NCI-H1694 treated with DMSO at 0.1 percent for 48 hours (cell line): ENCODE results near the gene CCDC178.
"Not testable (repeated sequence)": the region's sequence is repeated elsewhere in the genome, so short reads cannot be mapped to it uniquely, and the experiment has no call there.

Experiments
- DNase-seq: peaks from one replicate; lab custom pipeline; 2025; lab: John Stamatoyannopoulos, UW

CCDC178 gene

GRCh38 chr18:33210575-33211189 lies 229.8 kb downstream of the CCDC178 start:
- peak; percentile 59 for DNase-seq

GRCh38 chr18:33205777-33206176 lies 234.7 kb downstream of the CCDC178 start:
- no peak for DNase-seq

- DNase-seq: no peak
These were observed 239.0 kb downstream of the CCDC178 start for GRCh38 chr18:33201509-33201926.

- DNase-seq: no peak
These were observed 244.7 kb downstream of the CCDC178 start for GRCh38 chr18:33195795-33196194.

- no peak for DNase-seq
These were observed 245.7 kb downstream of the CCDC178 start for GRCh38 chr18:33194793-33195192.

- DNase-seq: no peak
These were observed 255.6 kb downstream of the CCDC178 start for GRCh38 chr18:33184958-33185357.

- DNase-seq: no peak
These were observed 256.3 kb downstream of the CCDC178 start for GRCh38 chr18:33184175-33184574.

GRCh38 chr18:33183136-33183535 lies 257.4 kb downstream of the CCDC178 start:
- DNase-seq: no peak

- DNase-seq: no peak
These were observed 259.5 kb downstream of the CCDC178 start for GRCh38 chr18:33181016-33181415.

- DNase-seq: no peak
These were observed 271.3 kb downstream of the CCDC178 start for GRCh38 chr18:33169218-33169617.

- DNase-seq: not testable (repeated sequence)
These were observed 276.4 kb downstream of the CCDC178 start for GRCh38 chr18:33164121-33164520.

- DNase-seq: no peak
These were observed 279.4 kb downstream of the CCDC178 start for GRCh38 chr18:33161131-33161530.

GRCh38 chr18:33159151-33159550 lies 281.4 kb downstream of the CCDC178 start:
- no peak for DNase-seq

GRCh38 chr18:33157893-33158292 lies 282.6 kb downstream of the CCDC178 start:
- DNase-seq: no peak

GRCh38 chr18:33156906-33157470 lies 283.5 kb downstream of the CCDC178 start:
- no peak for DNase-seq

GRCh38 chr18:33154049-33154448 lies 286.5 kb downstream of the CCDC178 start:
- no peak for DNase-seq

GRCh38 chr18:33152376-33152775 lies 288.1 kb downstream of the CCDC178 start:
- DNase-seq: no peak

GRCh38 chr18:33147811-33148210 lies 292.7 kb downstream of the CCDC178 start:
- not testable (repeated sequence) for DNase-seq

- DNase-seq: no peak
These were observed 294.5 kb downstream of the CCDC178 start for GRCh38 chr18:33146014-33146413.

- DNase-seq: no peak
These were observed 304.4 kb downstream of the CCDC178 start for GRCh38 chr18:33135951-33136660.

GRCh38 chr18:33132657-33133056 lies 307.9 kb downstream of the CCDC178 start:
- DNase-seq: no peak

GRCh38 chr18:33128581-33128980 lies 311.9 kb downstream of the CCDC178 start:
- no peak for DNase-seq

- DNase-seq: no peak
These were observed 316.5 kb downstream of the CCDC178 start for GRCh38 chr18:33123862-33124518.
